HG03135 (cell line): ENCODE data around the gene ATRNL1.

Experiments used
- ATAC-seq: cut with Tn5 transposase; IDR thresholded peaks from one replicate; pipeline ENCODE4 v1.9.1; 2021; ENCODE audit warnings: mild to moderate bottlenecking, moderate library complexity; ENCODE audit not compliant: unreplicated experiment

The ATRNL1 gene

GRCh38 chr10:115093286-115093775 is at the start of gene ATRNL1:
Gene ATRNL1, plus strand, starts transcription at chr10:115093365. Its CDS starts 386 bp downstream, at chr10:115093751.
- peak; percentile 63 for ATAC-seq

GRCh38 chr10:115043719-115044118 is 49.4 kb upstream of the ATRNL1 start:
- ATAC-seq: no peak

GRCh38 chr10:115044891-115045290 is 48.3 kb upstream of the ATRNL1 start:
- ATAC-seq: no peak

GRCh38 chr10:115045499-115045898 is 47.7 kb upstream of the ATRNL1 start:
- ATAC-seq: no peak

GRCh38 chr10:115046686-115047236 is 46.4 kb upstream of the ATRNL1 start:
- ATAC-seq: no peak

GRCh38 chr10:115047705-115048104 is 45.5 kb upstream of the ATRNL1 start:
- no peak for ATAC-seq

- ATAC-seq: no peak
Measured at GRCh38 chr10:115049318-115049717, 43.8 kb upstream of the ATRNL1 start.

- no peak for ATAC-seq
Measured at GRCh38 chr10:115049960-115050359, 43.2 kb upstream of the ATRNL1 start.

- no peak for ATAC-seq
Measured at GRCh38 chr10:115050375-115051010, 42.7 kb upstream of the ATRNL1 start.

- ATAC-seq: no peak
Measured at GRCh38 chr10:115051216-115051615, 41.9 kb upstream of the ATRNL1 start.

GRCh38 chr10:115052226-115052625 is 40.9 kb upstream of the ATRNL1 start:
- no peak for ATAC-seq

GRCh38 chr10:115052728-115053127 is 40.4 kb upstream of the ATRNL1 start:
- no peak for ATAC-seq

- no peak for ATAC-seq
Measured at GRCh38 chr10:115056186-115056585, 37.0 kb upstream of the ATRNL1 start.

- no peak for ATAC-seq
Measured at GRCh38 chr10:115059301-115059898, 33.8 kb upstream of the ATRNL1 start.

GRCh38 chr10:115063701-115064658 is 29.2 kb upstream of the ATRNL1 start:
- no peak for ATAC-seq

GRCh38 chr10:115065801-115066200 is 27.4 kb upstream of the ATRNL1 start:
- ATAC-seq: no peak

- no peak for ATAC-seq
Measured at GRCh38 chr10:115066528-115066927, 26.6 kb upstream of the ATRNL1 start.

- ATAC-seq: no peak
Measured at GRCh38 chr10:115073796-115074195, 19.4 kb upstream of the ATRNL1 start.

GRCh38 chr10:115082506-115082905 is 10.7 kb upstream of the ATRNL1 start:
- ATAC-seq: no peak

GRCh38 chr10:115084277-115084850 is 8.8 kb upstream of the ATRNL1 start:
- ATAC-seq: no peak

GRCh38 chr10:115091161-115091560 is 2.0 kb upstream of the ATRNL1 start:
- no peak for ATAC-seq
